Epithelial cell of esophagus (primary cell): ENCODE results near the gene REN.

Experiments used
- DNase-seq: peaks from one replicate; pipeline ENCODE4 v3.0.0; 2010; ENCODE audit warnings: low read depth
- H3K4me3 ChIP-seq: 2 replicates; pipeline ENCODE4 v1.5.1; 2011; ENCODE audit warnings: mild to moderate bottlenecking, low read length, control low read depth
- CTCF ChIP-seq: IDR thresholded peaks from 2 replicates; pipeline ENCODE4 v1.5.1; 2011; ENCODE audit warnings: low read depth, mild to moderate bottlenecking, low read length, control low read depth, inconsistent platforms; ENCODE audit not compliant: insufficient read depth; ENCODE audit errors: missing control alignments

Gene REN

GRCh38 chr1:204191456-204191855, 25.3 kb upstream of the REN start:
- TF ChIP-seq CTCF: no peak
- no peak overlapping the region for H3K4me3 ChIP-seq
- DNase-seq: no peak

- no peak for TF ChIP-seq CTCF
- no peak overlapping the region for H3K4me3 ChIP-seq
- DNase-seq: peak; percentile 62
Observed at GRCh38 chr1:204190212-204191211, 24.4 kb upstream of the REN start.

- no peak for DNase-seq
- no peak overlapping the region for H3K4me3 ChIP-seq
- no peak for TF ChIP-seq CTCF
Observed at GRCh38 chr1:204188959-204189639, 23.0 kb upstream of the REN start.

- no peak overlapping the region for H3K4me3 ChIP-seq
- TF ChIP-seq CTCF: no peak
- no peak for DNase-seq
Observed at GRCh38 chr1:204186597-204186996, 20.5 kb upstream of the REN start.

- no peak for DNase-seq
- TF ChIP-seq CTCF: no peak
Observed at GRCh38 chr1:204181116-204181515, 15.0 kb upstream of the REN start.

GRCh38 chr1:204180133-204180532, 14.0 kb upstream of the REN start:
- no peak for DNase-seq
- no peak for TF ChIP-seq CTCF
- H3K4me3 ChIP-seq: no peak overlapping the region

More at GRCh38 chr1:204181116-204181515, 15.0 kb upstream of the REN start:
- H3K4me3 ChIP-seq: no peak overlapping the region
